WTC11 (cell line): ENCODE results near the gene GNA12. TPM values are rescaled to one million over a fixed set of nuclear protein-coding genes. Genes with fewer than 3 reads are reported as not detected.

Experiments used
- ELF4 ChIP-seq: sonication (generic); formaldehyde crosslinking; IDR thresholded peaks from 2 replicates; pipeline ENCODE4 v1.8.1; 2022; ENCODE audit warnings: low read depth, mild to moderate bottlenecking, moderate library complexity, missing genetic modification reagents
- ESRRA ChIP-seq: sonication (generic); formaldehyde crosslinking; IDR thresholded peaks from 2 replicates; pipeline ENCODE4 v1.8.1; 2022; ENCODE audit warnings: mild to moderate bottlenecking, missing genetic modification reagents, borderline replicate concordance
- ETV6 ChIP-seq: sonication (generic); formaldehyde crosslinking; IDR thresholded peaks from 2 replicates; pipeline ENCODE4 v1.8.1; 2022; ENCODE audit warnings: mild to moderate bottlenecking, missing genetic modification reagents
- FOXP1 ChIP-seq: sonication (generic); formaldehyde crosslinking; IDR thresholded peaks from 2 replicates; pipeline ENCODE4 v1.8.0; 2022; ENCODE audit warnings: missing genetic modification reagents, mild to moderate bottlenecking, moderate library complexity, borderline replicate concordance
- GABPB1 ChIP-seq: sonication (generic); formaldehyde crosslinking; IDR thresholded peaks from 2 replicates; pipeline ENCODE4 v1.8.1; 2023; ENCODE audit warnings: mild to moderate bottlenecking, missing genetic modification reagents
- IRF2 ChIP-seq: sonication (generic); formaldehyde crosslinking; IDR thresholded peaks from 2 replicates; pipeline ENCODE4 v1.8.0; 2022; ENCODE audit warnings: low read depth, missing genetic modification reagents, borderline replicate concordance
- JUN ChIP-seq: sonication (generic); formaldehyde crosslinking; IDR thresholded peaks from 2 replicates; pipeline ENCODE4 v1.8.0; 2023; ENCODE audit warnings: mild to moderate bottlenecking, missing genetic modification reagents
- MXD4 ChIP-seq: fragments of 250-450 bp; sonication (Bioruptor Pico); IDR thresholded peaks from 2 replicates; pipeline ENCODE4 v1.8.0; 2021; ENCODE audit warnings: mild to moderate bottlenecking, moderate library complexity, borderline replicate concordance
- MYBL2 ChIP-seq: sonication (generic); formaldehyde crosslinking; IDR thresholded peaks from 2 replicates; pipeline ENCODE4 v1.8.1; 2023; ENCODE audit warnings: mild to moderate bottlenecking, moderate library complexity, missing genetic modification reagents
- NFYB ChIP-seq: sonication (generic); formaldehyde crosslinking; conservative IDR thresholded peaks from 2 replicates; pipeline ENCODE4 v1.8.0; 2022; ENCODE audit warnings: low read depth, missing genetic modification reagents
- NR3C1 ChIP-seq: sonication (generic); formaldehyde crosslinking; conservative IDR thresholded peaks from 2 replicates; pipeline ENCODE4 v1.8.1; 2023; ENCODE audit warnings: low read depth, mild to moderate bottlenecking, missing genetic modification reagents
- RELA ChIP-seq: sonication (generic); formaldehyde crosslinking; IDR thresholded peaks from 2 replicates; pipeline ENCODE4 v1.8.1; 2022; ENCODE audit warnings: missing genetic modification reagents, mild to moderate bottlenecking, borderline replicate concordance
- TP53 ChIP-seq: sonication (generic); formaldehyde crosslinking; IDR thresholded peaks from 2 replicates; pipeline ENCODE4 v1.8.1; 2023; ENCODE audit warnings: mild to moderate bottlenecking, missing genetic modification reagents
- ZBTB21 ChIP-seq: sonication (generic); formaldehyde crosslinking; IDR thresholded peaks from 2 replicates; pipeline ENCODE4 v1.8.1; 2023; ENCODE audit warnings: mild to moderate bottlenecking, missing genetic modification reagents, borderline replicate concordance
- ZNF396 ChIP-seq: fragments of 250-450 bp; sonication (Bioruptor Pico); IDR thresholded peaks from 2 replicates; pipeline ENCODE4 v1.8.0; 2021; ENCODE audit warnings: mild to moderate bottlenecking, moderate library complexity, borderline replicate concordance
- ZNF416 ChIP-seq: fragments of 250-450 bp; sonication (Bioruptor Pico); IDR thresholded peaks from 2 replicates; pipeline ENCODE4 v1.9.0; 2021; ENCODE audit warnings: mild to moderate bottlenecking, inconsistent platforms
- total RNA-seq: library from RNA; stranded (reverse); gene quantifications from 3 replicates; pipeline ENCODE4 v1.2.3, GENCODE V29; 2021
- TF ChIP-seq, protein P1 (sequence below): sonication (generic); formaldehyde crosslinking; IDR thresholded peaks from 2 replicates; pipeline ENCODE4 v1.8.0; 2023; ENCODE audit warnings: missing genetic modification reagents
- TF ChIP-seq, protein P2 (sequence below): fragments of 250-450 bp; sonication (Bioruptor Pico); IDR thresholded peaks from 2 replicates; pipeline ENCODE4 v1.9.0; 2021; ENCODE audit warnings: mild to moderate bottlenecking
- TF ChIP-seq, protein P3 (sequence below): sonication (generic); formaldehyde crosslinking; IDR thresholded peaks from 2 replicates; pipeline ENCODE4 v1.8.0; 2023; ENCODE audit warnings: mild to moderate bottlenecking, missing genetic modification reagents
- TF ChIP-seq, protein P4 (sequence below): fragments of 200-600 bp; IDR thresholded peaks from 2 replicates; pipeline ENCODE4 v1.8.0; 2022; ENCODE audit warnings: antibody characterized with exemption
- TF ChIP-seq, protein P5 (sequence below): sonication (generic); formaldehyde crosslinking; conservative IDR thresholded peaks from 2 replicates; pipeline ENCODE4 v1.8.1; 2023; ENCODE audit warnings: mild to moderate bottlenecking, low read depth, missing genetic modification reagents, moderate library complexity
- TF ChIP-seq, protein P6 (sequence below): sonication (generic); formaldehyde crosslinking; IDR thresholded peaks from 2 replicates; pipeline ENCODE4 v1.8.1; 2022; ENCODE audit warnings: low read depth, missing genetic modification reagents, borderline replicate concordance
- TF ChIP-seq, protein P7 (sequence below): fragments of 250-450 bp; sonication (Bioruptor Pico); IDR thresholded peaks from 2 replicates; pipeline ENCODE4 v1.8.0; 2021; ENCODE audit warnings: mild to moderate bottlenecking
- TF ChIP-seq, protein P8 (sequence below): sonication (generic); formaldehyde crosslinking; IDR thresholded peaks from 2 replicates; pipeline ENCODE4 v1.8.0; 2022; ENCODE audit warnings: mild to moderate bottlenecking, missing genetic modification reagents

GNA12 gene
- total RNA-seq, 1 experiment from 2014 or later: 99.6 TPM

DNA sequence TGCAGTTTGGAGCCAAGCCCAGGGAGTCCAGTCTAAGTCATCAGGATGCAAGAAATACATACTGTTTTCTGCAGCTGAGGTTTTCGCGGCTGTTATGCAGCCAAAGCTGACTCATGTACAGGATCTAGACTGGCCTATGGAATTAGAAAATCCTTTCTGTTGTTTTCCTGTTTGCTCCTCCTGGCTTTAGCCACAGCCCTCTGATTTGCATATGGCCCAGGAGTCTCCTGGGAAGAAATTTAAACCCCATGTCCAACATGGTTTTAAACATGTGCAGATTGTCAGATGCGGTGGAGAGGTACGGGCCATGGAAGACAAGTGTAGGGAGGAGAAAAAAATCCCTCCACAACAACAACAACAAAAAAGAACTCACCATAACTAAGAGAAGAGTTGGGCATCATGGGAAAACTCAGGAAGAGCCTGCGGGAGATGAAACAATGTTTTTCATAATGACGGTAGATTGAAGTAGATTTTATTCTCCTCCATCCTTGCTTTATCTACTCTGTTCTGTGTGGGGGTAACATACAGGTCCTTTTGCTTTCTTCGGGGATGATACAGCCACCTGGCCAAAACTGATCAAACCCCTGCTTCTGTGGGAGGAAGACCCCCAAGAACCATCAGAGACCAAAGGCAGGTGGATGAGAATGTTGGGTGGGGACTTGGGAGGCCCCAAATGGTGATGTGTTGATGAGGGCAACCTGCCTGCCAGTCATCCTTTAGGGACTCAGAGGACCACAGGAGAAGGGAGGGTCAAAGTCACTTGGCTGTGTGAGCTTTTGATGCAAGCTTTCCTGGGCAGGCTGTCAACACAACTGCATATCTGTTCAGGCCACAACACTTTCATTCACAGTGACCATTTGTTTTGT is 29.8 kb upstream of the GNA12 start (continued):
- TF ChIP-seq MYBL2 (CRISPR knock-in tag): no peak; the same call in 1 of the 2 replicates
- TF ChIP-seq, protein P1, sequence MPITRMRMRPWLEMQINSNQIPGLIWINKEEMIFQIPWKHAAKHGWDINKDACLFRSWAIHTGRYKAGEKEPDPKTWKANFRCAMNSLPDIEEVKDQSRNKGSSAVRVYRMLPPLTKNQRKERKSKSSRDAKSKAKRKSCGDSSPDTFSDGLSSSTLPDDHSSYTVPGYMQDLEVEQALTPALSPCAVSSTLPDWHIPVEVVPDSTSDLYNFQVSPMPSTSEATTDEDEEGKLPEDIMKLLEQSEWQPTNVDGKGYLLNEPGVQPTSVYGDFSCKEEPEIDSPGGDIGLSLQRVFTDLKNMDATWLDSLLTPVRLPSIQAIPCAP (CRISPR knock-in tag): peak; percentile 74; the same call in 1 of the 2 replicates
- TF ChIP-seq ZNF416 (CRISPR knock-in tag): peak; percentile 97
- TF ChIP-seq RELA (CRISPR knock-in tag): no peak
- TF ChIP-seq ZNF396: peak; percentile 14; the same call in 1 of the 2 replicates
- TF ChIP-seq, protein P2, sequence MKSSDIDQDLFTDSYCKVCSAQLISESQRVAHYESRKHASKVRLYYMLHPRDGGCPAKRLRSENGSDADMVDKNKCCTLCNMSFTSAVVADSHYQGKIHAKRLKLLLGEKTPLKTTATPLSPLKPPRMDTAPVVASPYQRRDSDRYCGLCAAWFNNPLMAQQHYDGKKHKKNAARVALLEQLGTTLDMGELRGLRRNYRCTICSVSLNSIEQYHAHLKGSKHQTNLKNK (CRISPR knock-in tag): no peak
- 0 out of 2 replicates have a peak, but pooled peaks have one; percentile 66 for TF ChIP-seq NR3C1 (CRISPR knock-in tag)
- TF ChIP-seq NFYB: peak; percentile 41; the same call in 1 of the 2 replicates
- no peak for TF ChIP-seq GABPB1 (CRISPR knock-in tag)
- TF ChIP-seq, protein P3, sequence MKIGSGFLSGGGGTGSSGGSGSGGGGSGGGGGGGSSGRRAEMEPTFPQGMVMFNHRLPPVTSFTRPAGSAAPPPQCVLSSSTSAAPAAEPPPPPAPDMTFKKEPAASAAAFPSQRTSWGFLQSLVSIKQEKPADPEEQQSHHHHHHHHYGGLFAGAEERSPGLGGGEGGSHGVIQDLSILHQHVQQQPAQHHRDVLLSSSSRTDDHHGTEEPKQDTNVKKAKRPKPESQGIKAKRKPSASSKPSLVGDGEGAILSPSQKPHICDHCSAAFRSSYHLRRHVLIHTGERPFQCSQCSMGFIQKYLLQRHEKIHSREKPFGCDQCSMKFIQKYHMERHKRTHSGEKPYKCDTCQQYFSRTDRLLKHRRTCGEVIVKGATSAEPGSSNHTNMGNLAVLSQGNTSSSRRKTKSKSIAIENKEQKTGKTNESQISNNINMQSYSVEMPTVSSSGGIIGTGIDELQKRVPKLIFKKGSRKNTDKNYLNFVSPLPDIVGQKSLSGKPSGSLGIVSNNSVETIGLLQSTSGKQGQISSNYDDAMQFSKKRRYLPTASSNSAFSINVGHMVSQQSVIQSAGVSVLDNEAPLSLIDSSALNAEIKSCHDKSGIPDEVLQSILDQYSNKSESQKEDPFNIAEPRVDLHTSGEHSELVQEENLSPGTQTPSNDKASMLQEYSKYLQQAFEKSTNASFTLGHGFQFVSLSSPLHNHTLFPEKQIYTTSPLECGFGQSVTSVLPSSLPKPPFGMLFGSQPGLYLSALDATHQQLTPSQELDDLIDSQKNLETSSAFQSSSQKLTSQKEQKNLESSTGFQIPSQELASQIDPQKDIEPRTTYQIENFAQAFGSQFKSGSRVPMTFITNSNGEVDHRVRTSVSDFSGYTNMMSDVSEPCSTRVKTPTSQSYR (CRISPR knock-in tag): 0 out of 2 replicates have a peak, but pooled peaks have one; percentile 15
- TF ChIP-seq TP53 (CRISPR knock-in tag): peak; percentile 73; the same call in 1 of the 2 replicates
- no peak for TF ChIP-seq ELF4
- TF ChIP-seq, protein P4, sequence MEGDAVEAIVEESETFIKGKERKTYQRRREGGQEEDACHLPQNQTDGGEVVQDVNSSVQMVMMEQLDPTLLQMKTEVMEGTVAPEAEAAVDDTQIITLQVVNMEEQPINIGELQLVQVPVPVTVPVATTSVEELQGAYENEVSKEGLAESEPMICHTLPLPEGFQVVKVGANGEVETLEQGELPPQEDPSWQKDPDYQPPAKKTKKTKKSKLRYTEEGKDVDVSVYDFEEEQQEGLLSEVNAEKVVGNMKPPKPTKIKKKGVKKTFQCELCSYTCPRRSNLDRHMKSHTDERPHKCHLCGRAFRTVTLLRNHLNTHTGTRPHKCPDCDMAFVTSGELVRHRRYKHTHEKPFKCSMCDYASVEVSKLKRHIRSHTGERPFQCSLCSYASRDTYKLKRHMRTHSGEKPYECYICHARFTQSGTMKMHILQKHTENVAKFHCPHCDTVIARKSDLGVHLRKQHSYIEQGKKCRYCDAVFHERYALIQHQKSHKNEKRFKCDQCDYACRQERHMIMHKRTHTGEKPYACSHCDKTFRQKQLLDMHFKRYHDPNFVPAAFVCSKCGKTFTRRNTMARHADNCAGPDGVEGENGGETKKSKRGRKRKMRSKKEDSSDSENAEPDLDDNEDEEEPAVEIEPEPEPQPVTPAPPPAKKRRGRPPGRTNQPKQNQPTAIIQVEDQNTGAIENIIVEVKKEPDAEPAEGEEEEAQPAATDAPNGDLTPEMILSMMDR: no peak
- TF ChIP-seq, protein P5, sequence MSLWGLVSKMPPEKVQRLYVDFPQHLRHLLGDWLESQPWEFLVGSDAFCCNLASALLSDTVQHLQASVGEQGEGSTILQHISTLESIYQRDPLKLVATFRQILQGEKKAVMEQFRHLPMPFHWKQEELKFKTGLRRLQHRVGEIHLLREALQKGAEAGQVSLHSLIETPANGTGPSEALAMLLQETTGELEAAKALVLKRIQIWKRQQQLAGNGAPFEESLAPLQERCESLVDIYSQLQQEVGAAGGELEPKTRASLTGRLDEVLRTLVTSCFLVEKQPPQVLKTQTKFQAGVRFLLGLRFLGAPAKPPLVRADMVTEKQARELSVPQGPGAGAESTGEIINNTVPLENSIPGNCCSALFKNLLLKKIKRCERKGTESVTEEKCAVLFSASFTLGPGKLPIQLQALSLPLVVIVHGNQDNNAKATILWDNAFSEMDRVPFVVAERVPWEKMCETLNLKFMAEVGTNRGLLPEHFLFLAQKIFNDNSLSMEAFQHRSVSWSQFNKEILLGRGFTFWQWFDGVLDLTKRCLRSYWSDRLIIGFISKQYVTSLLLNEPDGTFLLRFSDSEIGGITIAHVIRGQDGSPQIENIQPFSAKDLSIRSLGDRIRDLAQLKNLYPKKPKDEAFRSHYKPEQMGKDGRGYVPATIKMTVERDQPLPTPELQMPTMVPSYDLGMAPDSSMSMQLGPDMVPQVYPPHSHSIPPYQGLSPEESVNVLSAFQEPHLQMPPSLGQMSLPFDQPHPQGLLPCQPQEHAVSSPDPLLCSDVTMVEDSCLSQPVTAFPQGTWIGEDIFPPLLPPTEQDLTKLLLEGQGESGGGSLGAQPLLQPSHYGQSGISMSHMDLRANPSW: no peak; the same call in 1 of the 2 replicates
- TF ChIP-seq JUN (CRISPR knock-in tag): no peak
- TF ChIP-seq ETV6 (CRISPR knock-in tag): peak; percentile 82; the same call in 1 of the 2 replicates
- TF ChIP-seq, protein P6, sequence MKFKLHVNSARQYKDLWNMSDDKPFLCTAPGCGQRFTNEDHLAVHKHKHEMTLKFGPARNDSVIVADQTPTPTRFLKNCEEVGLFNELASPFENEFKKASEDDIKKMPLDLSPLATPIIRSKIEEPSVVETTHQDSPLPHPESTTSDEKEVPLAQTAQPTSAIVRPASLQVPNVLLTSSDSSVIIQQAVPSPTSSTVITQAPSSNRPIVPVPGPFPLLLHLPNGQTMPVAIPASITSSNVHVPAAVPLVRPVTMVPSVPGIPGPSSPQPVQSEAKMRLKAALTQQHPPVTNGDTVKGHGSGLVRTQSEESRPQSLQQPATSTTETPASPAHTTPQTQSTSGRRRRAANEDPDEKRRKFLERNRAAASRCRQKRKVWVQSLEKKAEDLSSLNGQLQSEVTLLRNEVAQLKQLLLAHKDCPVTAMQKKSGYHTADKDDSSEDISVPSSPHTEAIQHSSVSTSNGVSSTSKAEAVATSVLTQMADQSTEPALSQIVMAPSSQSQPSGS (CRISPR knock-in tag): no peak
- no peak for TF ChIP-seq MXD4 (CRISPR knock-in tag)
- TF ChIP-seq ESRRA (CRISPR knock-in tag): no peak
- TF ChIP-seq, protein P7, sequence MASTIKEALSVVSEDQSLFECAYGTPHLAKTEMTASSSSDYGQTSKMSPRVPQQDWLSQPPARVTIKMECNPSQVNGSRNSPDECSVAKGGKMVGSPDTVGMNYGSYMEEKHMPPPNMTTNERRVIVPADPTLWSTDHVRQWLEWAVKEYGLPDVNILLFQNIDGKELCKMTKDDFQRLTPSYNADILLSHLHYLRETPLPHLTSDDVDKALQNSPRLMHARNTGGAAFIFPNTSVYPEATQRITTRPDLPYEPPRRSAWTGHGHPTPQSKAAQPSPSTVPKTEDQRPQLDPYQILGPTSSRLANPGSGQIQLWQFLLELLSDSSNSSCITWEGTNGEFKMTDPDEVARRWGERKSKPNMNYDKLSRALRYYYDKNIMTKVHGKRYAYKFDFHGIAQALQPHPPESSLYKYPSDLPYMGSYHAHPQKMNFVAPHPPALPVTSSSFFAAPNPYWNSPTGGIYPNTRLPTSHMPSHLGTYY (CRISPR knock-in tag): peak; percentile 98
- no peak; the same call in 1 of the 2 replicates for TF ChIP-seq FOXP1
- TF ChIP-seq ZBTB21: no peak
- TF ChIP-seq, protein P8, sequence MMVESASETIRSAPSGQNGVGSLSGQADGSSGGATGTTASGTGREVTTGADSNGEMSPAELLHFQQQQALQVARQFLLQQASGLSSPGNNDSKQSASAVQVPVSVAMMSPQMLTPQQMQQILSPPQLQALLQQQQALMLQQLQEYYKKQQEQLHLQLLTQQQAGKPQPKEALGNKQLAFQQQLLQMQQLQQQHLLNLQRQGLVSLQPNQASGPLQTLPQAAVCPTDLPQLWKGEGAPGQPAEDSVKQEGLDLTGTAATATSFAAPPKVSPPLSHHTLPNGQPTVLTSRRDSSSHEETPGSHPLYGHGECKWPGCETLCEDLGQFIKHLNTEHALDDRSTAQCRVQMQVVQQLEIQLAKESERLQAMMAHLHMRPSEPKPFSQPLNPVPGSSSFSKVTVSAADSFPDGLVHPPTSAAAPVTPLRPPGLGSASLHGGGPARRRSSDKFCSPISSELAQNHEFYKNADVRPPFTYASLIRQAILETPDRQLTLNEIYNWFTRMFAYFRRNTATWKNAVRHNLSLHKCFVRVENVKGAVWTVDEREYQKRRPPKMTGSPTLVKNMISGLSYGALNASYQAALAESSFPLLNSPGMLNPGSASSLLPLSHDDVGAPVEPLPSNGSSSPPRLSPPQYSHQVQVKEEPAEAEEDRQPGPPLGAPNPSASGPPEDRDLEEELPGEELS (CRISPR knock-in tag): no peak
- no peak for TF ChIP-seq IRF2
